Measurements from ENCODE around the gene RNH1. TPM values are rescaled to one million over a fixed set of nuclear protein-coding genes. Genes with fewer than 3 reads are reported as not detected.

The RNH1 gene
- polyA plus RNA-seq, 1 experiment, result 260 TPM

DNA sequence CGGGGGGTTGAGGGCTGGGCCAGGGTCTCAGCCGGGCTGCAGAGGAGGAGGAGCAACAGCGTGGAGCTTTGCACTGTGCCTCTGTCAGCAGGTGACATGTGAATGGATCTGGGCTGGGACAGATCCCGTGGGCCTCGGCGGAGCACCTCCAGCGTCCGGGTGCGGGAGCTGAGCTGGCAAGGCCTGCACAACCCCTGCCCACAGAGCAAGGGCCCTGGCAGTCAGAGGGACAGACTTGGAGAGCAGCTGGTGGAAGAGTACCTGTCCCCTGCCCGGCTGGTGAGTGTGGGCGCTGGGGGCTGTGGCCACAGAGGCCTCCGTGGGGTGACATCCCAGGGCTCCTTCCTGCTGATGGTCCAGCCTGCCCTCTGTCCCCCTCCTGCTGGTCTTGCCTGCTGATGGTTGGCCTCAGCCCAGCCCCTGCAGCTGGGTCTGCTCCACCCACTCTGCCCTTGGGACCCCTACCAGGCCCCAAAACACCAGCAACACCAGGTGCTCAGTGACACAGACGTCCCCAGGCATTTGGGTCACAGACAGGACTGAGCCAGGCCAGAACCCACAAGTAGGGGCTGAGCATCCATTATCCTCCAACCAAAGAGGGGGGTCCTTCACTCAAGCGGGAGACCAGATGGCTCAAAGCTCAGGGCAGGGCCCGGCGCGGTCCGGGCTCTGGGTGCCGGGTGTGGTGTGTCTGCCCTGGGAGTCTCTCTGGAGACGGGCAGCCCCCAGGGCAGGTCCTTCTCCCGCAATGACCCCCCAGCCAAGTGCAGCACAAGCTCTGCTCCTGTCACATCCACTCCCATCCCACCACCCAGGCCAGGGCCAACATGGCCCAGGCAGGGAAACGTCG, 33.8 kb upstream of the RNH1 start:
- H3K27me3 ChIP-seq (ENCODE audit: control insufficient read depth, insufficient read depth, low read length), result no peaks in the 10 kb centered on the region
- peaks cover 2% of the 10 kb centered on the region; the same call in 1 of the 2 replicates for H3K36me3 ChIP-seq (ENCODE audit: control insufficient read depth, insufficient read depth, low read length)
- ChIA-PET POLR2A (no interaction called here), CTCF (interaction anchor here (1.0 kb wide), 1 partner anchor 14 kb away, joined by 4 read pairs; no protein-coding TSS in a partner anchor)
- H3K4me3 ChIP-seq (ENCODE audit: low read depth, low read length), result no peak overlapping the region
- TF ChIP-seq, protein P1, sequence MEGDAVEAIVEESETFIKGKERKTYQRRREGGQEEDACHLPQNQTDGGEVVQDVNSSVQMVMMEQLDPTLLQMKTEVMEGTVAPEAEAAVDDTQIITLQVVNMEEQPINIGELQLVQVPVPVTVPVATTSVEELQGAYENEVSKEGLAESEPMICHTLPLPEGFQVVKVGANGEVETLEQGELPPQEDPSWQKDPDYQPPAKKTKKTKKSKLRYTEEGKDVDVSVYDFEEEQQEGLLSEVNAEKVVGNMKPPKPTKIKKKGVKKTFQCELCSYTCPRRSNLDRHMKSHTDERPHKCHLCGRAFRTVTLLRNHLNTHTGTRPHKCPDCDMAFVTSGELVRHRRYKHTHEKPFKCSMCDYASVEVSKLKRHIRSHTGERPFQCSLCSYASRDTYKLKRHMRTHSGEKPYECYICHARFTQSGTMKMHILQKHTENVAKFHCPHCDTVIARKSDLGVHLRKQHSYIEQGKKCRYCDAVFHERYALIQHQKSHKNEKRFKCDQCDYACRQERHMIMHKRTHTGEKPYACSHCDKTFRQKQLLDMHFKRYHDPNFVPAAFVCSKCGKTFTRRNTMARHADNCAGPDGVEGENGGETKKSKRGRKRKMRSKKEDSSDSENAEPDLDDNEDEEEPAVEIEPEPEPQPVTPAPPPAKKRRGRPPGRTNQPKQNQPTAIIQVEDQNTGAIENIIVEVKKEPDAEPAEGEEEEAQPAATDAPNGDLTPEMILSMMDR (IDR thresholded peaks at IDR 0.05; ENCODE audit: insufficient read depth, low read depth, low read length), result no peak
- no peak for DNase-seq (ENCODE audit: low read depth)

- no peaks in the 10 kb centered on the region for H3K27me3 ChIP-seq (ENCODE audit: control insufficient read depth, insufficient read depth, low read length)
- ChIA-PET CTCF (interaction anchor here (1.0 kb wide), 1 partner anchor 15 kb away, joined by 4 read pairs; no protein-coding TSS in a partner anchor), POLR2A (no interaction called here)
- H3K4me3 ChIP-seq (ENCODE audit: low read depth, low read length), result no peak overlapping the region
- H3K36me3 ChIP-seq (ENCODE audit: control insufficient read depth, insufficient read depth, low read length), result peaks cover 2% of the 10 kb centered on the region; the same call in 1 of the 2 replicates
- no peak for DNase-seq (ENCODE audit: low read depth)
- TF ChIP-seq, protein P1 (IDR thresholded peaks at IDR 0.05; ENCODE audit: insufficient read depth, low read depth, low read length), result no peak
Measured at GRCh38 chr11:539971-540481, 33.0 kb upstream of the RNH1 start.

GRCh38 chr11:538431-539051, 31.5 kb upstream of the RNH1 start:
- TF ChIP-seq, protein P1 (IDR thresholded peaks at IDR 0.05; ENCODE audit: insufficient read depth, low read depth, low read length), result no peak
- no peak for DNase-seq (ENCODE audit: low read depth)
- CTCF ChIA-PET, result interaction anchor here (0.6 to 2.3 kb wide), 4 partner anchors 12 to 29 kb away, joined by 3 to 7 read pairs (median 3); no protein-coding TSS in a partner anchor
- POLR2A ChIA-PET, result no interaction called here
- H3K4me3 ChIP-seq (ENCODE audit: low read depth, low read length), result no peak overlapping the region
- no peaks in the 10 kb centered on the region for H3K27me3 ChIP-seq (ENCODE audit: control insufficient read depth, insufficient read depth, low read length)
- peaks cover 3% of the 10 kb centered on the region for H3K36me3 ChIP-seq (ENCODE audit: control insufficient read depth, insufficient read depth, low read length)

GRCh38 chr11:537622-538430, 30.8 kb upstream of the RNH1 start:
- DNase-seq (ENCODE audit: low read depth), result no peak

More at GRCh38 chr11:537622-538430, 30.8 kb upstream of the RNH1 start:
- POLR2A ChIA-PET, result no interaction called here
- Histone ChIP-seq H3K4me3 (ENCODE audit: low read depth, low read length) (peak overlapping the region; percentile 52), H3K36me3 (ENCODE audit: control insufficient read depth, insufficient read depth, low read length) (peaks cover 9% of the 10 kb centered on the region), H3K27me3 (ENCODE audit: control insufficient read depth, insufficient read depth, low read length) (no peaks in the 10 kb centered on the region)
- TF ChIP-seq, protein P1 (IDR thresholded peaks at IDR 0.05; ENCODE audit: insufficient read depth, low read depth, low read length), result no peak
- CTCF ChIA-PET, result interaction anchor here (1.6 to 2.3 kb wide), 2 partner anchors 13 to 17 kb away, joined by 3 to 7 read pairs; no protein-coding TSS in a partner anchor

Data from BJ (cell line).